Embryonic facial prominence (tissue), 1 donor: Measurements from ENCODE around the gene STX18.
A peak's percentile ranks its signal among the peaks of the same experiment; 100 is the strongest.
"Not testable (repeated sequence)": the region's sequence is repeated elsewhere in the genome, so short reads cannot be mapped to it uniquely, and the experiment has no call there.

Experiments used
- DNase-seq: peaks from one replicate; pipeline ENCODE4 v3.0.0-alpha.2; 2016; ENCODE audit errors: extremely low spot score

The STX18 gene

GRCh38 chr4:4541661-4542570 lies at the start of gene STX18:
TSS of gene STX18 (minus strand) at chr4:4542048. CDS start at chr4:4541964, 84 bp downstream.
- peak; percentile 85 for DNase-seq

- DNase-seq, result no peak
Observed at GRCh38 chr4:4591071-4591470, 49.2 kb upstream of the STX18 start.

DNA sequence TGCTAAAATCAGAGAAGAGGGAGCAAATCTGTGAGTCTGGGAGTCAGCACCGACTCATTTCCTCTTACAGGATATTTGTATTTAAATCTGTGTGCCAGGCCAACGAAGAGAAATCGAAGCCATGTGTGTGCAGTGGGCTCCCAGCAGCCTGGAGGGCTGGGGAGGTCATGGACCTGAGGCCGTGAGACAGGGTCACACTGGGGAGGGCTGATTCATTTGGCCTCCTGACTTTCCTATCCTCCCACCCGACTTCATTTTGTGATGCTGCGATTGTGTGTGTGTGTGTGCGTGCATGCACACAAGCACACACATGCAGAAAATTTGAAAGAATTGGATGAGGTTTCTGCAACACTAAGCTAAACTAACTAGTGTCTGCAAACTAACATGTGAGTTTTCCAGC lies 48.7 kb upstream of the STX18 start:
- DNase-seq, result no peak

- no peak for DNase-seq
Observed at GRCh38 chr4:4585012-4585670, 43.3 kb upstream of the STX18 start.

- no peak for DNase-seq
Observed at GRCh38 chr4:4583606-4584005, 41.8 kb upstream of the STX18 start.

DNA sequence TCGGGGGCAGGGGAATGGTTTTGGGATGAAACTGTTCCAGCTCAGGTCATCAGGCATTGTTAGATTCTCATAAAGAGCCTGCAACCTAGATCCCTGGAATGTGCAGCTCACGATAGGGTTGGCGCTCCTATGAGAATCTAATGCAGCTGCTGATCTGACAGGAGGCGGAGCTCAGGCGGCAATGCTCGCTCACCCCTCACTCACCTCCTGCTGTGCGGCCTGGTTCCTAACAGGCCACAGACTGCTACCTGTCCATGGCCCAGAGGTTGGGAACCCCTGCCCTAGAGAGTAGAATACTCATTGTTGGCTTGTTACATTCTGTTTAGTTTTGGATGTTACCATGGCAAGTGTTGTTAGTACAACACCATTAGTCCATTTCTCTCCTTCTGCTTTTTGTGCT lies 40.8 kb upstream of the STX18 start:
- no peak for DNase-seq

DNA sequence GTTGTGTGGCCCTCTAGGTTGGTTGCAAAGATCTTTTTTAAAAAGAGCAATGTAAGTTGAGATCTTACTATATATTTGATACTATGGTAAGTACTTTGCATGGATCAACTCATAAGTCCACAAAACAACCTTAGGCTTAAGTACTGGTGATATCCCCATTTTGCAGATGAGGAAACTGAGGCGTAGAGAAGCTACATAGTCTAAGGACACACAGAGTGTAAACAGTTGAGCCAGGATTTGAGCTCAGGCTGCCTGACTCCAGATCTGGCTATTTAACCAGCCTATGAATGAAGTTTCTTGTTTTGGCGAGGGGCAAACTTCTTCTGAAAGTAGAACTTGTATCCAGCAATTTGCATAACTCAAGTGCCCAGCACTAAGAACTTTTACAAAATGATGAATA lies 38.6 kb upstream of the STX18 start:
- no peak for DNase-seq

DNA sequence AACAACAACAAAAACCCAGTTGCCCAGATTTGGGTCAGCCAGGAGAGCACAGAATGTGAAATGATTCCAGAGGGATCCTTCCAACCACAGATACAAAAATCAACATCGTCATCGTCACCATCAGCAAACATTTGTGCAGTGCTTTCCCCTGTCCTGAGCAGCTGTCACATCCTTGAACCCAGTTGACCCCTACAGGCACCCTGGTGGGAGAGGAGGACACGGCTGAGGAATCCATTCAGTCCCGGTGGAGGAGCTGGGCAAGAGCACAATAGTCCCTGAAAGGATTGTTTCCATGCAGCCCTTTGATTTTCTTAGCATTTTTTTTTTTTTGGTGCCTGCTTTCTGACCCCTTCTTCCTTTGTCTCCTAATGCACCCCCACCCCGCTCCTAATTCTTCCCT lies 37.1 kb upstream of the STX18 start:
- no peak for DNase-seq

GRCh38 chr4:4577359-4577875 lies 35.6 kb upstream of the STX18 start:
- no peak for DNase-seq

DNA sequence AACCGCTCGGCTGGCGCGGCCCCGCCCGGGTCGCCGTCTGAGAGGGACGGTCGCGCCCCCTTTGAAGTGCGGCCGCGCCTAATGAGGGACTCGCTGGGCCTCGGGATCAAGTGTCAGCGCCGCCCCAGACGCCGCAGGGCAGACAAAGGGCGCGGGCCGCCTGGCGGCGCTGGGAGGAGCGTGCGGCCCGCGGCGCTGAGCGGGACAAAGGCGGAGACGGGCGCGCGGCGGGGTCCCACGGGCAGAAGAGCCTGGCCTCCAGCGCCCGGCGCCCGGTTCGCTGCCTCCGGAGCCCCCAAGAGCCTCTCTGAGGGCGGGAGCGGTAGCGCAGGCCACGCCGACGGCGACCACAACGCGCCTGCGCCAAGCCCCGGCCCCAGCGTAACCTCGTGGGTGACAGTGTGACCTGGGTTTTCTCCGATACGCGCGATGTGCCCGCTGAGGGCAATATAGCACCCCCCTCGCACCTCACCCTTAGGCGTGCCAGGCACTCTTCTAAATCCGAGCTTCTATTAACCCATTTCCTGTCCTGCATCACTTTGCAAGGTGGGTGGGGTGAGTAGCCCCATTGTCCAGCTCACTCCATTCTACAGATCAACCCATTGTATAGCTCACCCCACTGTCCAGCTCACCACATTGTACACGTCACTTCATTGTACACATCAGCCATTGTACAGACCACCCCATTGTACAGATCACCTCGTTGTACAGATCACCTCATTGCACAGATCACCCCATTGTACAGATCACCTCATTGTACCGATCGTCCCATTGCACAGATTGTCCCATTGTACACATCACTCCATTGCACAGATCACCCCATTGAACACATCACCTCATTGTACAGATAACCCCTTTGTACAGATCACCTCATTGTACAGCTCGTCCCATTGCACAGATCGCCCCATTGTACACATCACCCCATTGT lies 33.7 kb upstream of the STX18 start:
- no peak for DNase-seq

DNA sequence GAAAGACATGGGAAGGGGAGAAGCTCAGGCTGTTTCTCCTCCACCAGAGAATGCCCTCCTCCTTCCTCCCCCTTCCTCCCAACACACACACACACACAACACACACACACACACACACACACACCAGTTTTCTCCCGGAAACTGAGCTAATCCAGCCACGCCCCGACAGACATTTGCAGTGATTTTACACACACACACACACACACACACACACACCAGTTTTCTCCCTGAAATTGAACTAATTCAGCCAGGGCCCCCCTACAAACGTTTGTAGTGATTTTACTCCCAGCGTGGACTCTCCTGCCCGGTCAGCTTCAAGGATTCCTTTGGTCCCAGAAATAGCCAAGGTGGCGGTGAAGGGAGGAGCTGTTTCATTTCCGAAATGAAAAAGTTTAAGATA lies 32.9 kb upstream of the STX18 start:
- peak; percentile 73 for DNase-seq

- DNase-seq, result no peak
Observed at GRCh38 chr4:4574052-4574451, 32.2 kb upstream of the STX18 start.

DNA sequence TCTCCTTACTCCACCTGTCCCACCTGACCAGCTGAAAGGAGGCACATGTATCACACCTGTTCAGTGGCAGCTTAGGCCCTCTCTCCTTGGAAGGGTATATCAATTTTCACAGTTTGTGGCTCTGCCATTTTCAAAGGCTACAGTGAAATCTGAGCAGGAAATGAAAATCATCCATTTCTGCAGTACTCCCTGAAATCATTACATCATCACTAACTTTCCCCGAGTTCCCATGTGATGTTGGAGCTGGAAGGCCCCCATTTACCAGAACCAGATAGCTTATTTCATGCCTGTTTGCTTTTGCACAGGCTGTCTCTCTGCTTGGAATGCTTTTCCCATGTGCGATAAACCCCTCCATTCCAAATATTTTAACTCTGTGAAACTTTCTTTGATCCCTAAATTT lies 31.0 kb upstream of the STX18 start:
- no peak for DNase-seq

DNA sequence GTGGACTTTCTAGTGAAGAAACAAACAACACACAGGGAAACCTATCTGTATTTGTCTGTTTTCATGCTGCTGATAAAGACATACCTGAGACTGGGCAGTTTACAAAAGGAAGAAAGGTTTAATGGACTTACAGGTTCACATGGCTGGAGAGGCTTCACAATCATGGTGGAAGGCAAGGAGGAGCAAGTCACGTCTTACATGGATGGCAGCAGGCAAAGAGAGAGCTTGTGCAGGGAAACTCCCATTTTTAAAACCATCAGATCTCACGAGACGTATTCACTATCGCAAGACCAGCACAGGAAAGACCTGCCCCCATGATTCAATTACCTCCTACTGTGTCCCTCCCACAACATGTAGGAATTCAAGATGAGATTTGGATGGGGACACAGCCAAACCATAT lies 28.0 kb upstream of the STX18 start:
- DNase-seq, result not testable (repeated sequence)

DNA sequence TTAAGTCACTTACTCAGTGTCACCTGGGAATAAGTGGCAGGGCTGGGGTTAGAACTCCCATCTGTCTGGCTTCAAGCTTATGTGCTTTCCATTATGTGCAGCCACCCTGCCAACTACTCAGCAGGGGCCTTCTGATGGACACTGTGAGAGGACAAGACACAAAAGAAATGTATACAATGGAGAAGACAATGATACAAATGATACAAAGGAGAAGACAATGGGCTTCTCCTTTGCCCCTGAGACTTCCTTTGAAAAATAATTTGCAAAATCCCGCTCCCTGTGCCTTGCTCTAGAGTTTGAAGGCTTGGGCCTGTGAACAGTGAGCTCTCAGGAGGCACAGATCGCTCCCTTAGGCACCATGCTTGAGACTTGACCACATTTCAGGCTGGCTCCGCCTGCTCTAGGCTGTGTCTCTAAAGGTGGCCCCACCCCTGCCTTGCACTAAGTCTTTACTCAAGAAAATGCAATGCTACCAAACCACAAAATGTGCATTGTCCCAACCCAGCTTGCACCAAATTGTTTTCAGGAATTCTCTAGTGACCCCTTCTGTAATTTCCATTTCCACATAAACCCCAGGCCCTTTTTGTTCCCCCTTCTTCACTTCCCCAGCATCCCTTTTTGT lies 27.1 kb upstream of the STX18 start:
- no peak for DNase-seq

GRCh38 chr4:4566359-4566758 lies 24.5 kb upstream of the STX18 start:
- not testable (repeated sequence) for DNase-seq

DNA sequence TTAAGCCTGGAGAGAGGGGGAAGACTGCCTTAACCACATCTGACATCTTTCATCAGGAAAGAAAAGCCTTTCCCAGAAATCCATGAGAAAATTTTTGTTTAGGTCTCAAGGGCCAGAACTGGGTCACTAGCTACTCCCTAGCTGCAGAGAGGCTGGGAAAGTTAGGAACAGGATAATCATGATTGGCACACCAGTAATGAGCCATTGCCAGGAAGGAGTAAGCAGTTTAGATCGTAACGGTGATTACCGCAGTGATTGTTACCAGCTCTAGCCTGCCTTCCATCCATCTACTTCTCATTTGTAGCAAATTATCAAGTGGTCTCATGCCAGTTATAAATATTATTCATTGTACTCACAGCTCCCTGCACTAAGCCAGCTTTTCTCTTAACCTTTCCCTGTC lies 22.7 kb upstream of the STX18 start:
- DNase-seq, result no peak

DNA sequence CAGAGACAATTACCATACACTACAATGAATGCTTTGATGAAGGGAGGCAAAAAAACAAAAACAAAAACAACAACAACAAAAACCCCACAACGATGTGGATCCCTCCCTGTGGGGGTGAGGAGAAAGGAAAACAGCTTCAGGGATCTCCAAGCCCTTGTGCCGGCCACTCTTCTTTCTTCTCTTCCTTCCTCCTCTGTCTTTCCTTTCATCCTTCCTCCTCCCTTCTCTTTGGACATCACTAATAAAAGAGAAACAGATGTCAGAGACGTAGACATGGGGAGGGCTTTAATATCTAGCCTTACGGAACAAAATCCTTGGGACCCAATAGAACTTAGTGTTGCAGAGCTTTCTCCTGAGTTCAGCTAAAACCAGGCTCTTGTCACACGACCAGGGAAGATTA lies 18.8 kb upstream of the STX18 start:
- no peak for DNase-seq

GRCh38 chr4:4560136-4560535 lies 18.3 kb upstream of the STX18 start:
- no peak for DNase-seq

DNA sequence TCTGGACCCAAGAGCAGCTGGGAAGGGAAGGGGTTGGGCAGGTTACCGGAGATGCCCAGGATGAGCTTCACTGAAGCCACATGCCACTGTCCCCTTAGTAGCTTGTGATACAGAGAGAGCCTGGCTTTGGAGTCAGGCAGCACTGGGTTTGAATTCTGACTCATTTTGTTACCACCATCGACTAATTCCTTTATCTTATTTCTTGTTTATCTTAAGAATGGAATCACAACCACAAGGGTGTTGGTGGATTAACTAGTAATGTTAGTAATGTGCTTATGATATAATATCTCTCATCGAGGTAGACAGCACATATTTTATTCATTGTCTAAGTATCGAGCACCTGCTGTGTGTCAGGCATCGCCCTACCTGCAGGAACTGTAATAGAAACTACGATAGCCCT lies 17.7 kb upstream of the STX18 start:
- no peak for DNase-seq

DNA sequence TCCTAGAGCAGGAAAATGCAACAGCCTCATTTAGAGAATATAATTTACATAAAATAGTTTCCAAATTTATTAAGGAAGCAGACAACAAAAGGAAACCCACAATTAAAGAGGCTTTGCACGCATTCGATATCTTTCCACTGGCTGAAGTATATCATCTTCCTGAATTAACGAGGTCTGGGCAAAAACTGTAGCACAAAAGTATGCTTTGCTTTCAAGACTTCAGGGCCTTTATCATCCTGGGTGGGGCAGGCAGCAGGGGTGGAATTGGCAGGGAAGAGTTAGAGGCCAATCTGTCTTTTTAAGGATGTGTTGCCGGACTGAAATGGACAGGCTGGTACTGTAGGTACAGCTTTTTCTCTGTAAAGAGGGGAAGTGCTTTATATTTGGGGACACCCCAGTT lies 17.0 kb upstream of the STX18 start:
- no peak for DNase-seq
